Measurements from ENCODE around the gene ZCWPW1.
"Not testable (repeated sequence)": the region's sequence is repeated elsewhere in the genome, so short reads cannot be mapped to it uniquely, and the experiment has no call there.

The ZCWPW1 gene

DNA sequence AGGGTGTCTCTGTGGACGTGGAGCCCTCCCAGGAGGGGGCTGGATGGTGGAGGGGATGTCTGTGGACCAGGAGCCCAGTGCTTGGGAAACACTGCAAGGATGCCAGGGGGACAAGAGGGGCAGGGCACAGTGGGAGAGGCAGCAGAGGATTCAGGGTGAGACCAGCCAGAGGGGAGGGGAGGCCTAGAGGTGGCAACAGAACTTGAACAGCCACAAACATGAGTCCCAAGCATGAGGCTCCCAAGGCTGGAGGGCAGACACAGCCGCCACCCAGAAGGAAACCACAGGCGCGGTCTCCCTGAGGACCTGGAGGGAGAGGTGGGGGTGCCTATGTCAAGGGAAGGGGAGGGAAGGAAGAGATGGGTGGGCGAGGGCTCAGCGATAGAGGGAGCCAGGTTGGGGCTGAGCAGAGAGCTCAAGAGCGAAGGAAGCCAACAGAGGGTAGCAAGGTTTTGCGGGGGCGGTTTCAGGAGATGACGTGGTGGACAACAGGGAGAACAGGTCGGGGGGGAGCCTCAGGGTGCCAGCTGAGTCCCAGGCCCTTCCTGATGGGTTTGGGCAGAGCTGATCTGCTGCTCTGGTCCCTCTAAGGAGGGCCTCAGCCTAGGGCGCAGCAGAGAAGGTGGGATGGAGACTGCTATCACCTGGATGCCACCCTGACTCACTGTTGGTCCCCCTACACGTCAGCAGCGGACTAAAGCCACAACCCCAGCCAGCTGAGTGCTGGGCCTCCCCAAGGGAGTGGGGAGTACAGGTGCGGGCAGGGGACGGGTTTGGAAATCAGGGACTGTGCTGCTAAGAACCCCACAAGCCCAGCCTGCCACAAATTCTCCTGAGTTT lies 61.9 kb downstream of the ZCWPW1 start:
- H3K4me3 ChIP-seq (ENCODE audit: low read depth, low read length), result no peak overlapping the region
- no peak for TF ChIP-seq CTCF (IDR thresholded peaks at IDR 0.05; ENCODE audit: low read depth, low read length, missing control alignments)
- no peak for DNase-seq (ENCODE audit: low read depth)

GRCh38 chr7:100365998-100366367 lies 62.5 kb downstream of the ZCWPW1 start:
- H3K4me3 ChIP-seq (ENCODE audit: low read depth, low read length); DNase-seq (ENCODE audit: low read depth): not testable (repeated sequence)

DNA sequence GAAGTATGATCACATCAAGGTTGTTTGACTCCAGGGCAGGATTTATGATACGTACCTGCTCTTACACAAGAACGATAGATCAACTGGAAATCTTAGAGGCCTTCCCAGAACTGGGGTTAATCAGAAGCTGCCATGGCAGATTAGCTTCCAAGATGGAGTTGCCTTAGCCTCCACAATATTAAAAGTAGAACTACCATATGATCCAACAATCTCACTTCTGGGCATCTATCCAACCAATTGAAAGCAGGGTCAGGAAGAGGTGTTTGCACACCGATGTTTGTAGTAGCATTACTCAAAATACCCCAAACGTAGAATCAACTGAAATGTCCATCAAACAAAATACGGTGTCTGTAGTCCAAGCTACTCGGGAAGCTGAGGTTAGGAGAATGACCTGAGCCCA lies 64.0 kb downstream of the ZCWPW1 start:
- H3K4me3 ChIP-seq (ENCODE audit: low read depth, low read length), result no peak overlapping the region
- no peak for DNase-seq (ENCODE audit: low read depth)
- TF ChIP-seq CTCF (IDR thresholded peaks at IDR 0.05; ENCODE audit: low read depth, low read length, missing control alignments), result no peak

GRCh38 chr7:100363797-100364196 lies 64.7 kb downstream of the ZCWPW1 start:
- not testable (repeated sequence) for H3K4me3 ChIP-seq (ENCODE audit: low read depth, low read length); DNase-seq (ENCODE audit: low read depth)

- TF ChIP-seq CTCF (IDR thresholded peaks at IDR 0.05; ENCODE audit: low read depth, low read length, missing control alignments), result no peak
- no peak for DNase-seq (ENCODE audit: low read depth)
- no peak overlapping the region for H3K4me3 ChIP-seq (ENCODE audit: low read depth, low read length)
Measured at GRCh38 chr7:100363098-100363497, 65.4 kb downstream of the ZCWPW1 start.

DNA sequence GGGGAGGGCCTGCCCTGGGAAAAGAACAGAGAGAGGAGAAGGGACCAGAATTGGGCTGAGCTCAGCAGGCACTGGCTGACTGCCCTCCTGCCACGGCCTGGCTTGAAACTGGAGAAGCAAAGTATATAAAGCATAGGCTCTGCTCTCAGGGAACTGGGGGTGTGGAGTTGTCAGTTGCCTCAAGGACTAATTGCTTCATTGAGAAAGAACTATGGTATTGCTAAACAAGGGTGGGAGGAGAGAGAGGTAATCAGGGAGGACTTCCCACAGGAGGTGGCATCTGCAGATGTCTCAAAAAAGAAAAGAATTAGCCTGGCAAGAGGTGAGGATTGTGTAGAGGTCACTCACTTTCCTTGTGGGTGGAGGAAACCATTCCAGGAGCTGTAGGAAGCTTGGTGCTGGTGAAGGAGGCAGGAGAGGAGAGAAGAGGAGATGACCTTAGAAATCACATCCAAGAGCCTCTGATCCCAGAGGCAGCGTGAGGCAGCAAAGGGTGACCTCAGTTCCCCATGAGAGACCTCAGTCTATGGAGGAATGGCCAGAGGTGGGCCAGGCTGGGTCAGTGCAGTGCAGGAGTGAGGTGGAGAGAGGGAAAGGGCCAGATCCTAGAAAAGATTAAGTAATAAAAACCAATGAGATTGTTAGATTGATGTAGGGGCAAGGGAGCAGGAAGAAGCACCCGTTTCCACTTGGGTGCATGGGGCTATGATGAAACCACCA lies 68.2 kb downstream of the ZCWPW1 start:
- H3K4me3 ChIP-seq (ENCODE audit: low read depth, low read length), result no peak overlapping the region
- no peak for TF ChIP-seq CTCF (IDR thresholded peaks at IDR 0.05; ENCODE audit: low read depth, low read length, missing control alignments)
- no peak for DNase-seq (ENCODE audit: low read depth)

GRCh38 chr7:100358857-100359212 lies 69.7 kb downstream of the ZCWPW1 start:
- no peak for TF ChIP-seq CTCF (IDR thresholded peaks at IDR 0.05; ENCODE audit: low read depth, low read length, missing control alignments)
- no peak overlapping the region for H3K4me3 ChIP-seq (ENCODE audit: low read depth, low read length)
- no peak for DNase-seq (ENCODE audit: low read depth)
